DOHH2 (cell line): ENCODE results near the gene PCDHGA4.

ENCODE experiments used
- EZH2phosphoT487 ChIP-seq: fragments of 200-600 bp; sonication (generic); IDR thresholded peaks from 2 replicates; pipeline ENCODE4 v1.6.1; 2017; ENCODE audit warnings: borderline replicate concordance, mild to moderate bottlenecking, antibody characterized with exemption, low read length, moderate library complexity, mixed read lengths
- TF ChIP-seq, protein P1 (sequence below): fragments of 200-600 bp; sonication (generic); IDR thresholded peaks from one replicate; pipeline ENCODE4 v1.5.1; 2014; ENCODE audit warnings: antibody characterized with exemption, mild to moderate bottlenecking, low read depth, low read length; ENCODE audit not compliant: poor library complexity, severe bottlenecking

DNA sequence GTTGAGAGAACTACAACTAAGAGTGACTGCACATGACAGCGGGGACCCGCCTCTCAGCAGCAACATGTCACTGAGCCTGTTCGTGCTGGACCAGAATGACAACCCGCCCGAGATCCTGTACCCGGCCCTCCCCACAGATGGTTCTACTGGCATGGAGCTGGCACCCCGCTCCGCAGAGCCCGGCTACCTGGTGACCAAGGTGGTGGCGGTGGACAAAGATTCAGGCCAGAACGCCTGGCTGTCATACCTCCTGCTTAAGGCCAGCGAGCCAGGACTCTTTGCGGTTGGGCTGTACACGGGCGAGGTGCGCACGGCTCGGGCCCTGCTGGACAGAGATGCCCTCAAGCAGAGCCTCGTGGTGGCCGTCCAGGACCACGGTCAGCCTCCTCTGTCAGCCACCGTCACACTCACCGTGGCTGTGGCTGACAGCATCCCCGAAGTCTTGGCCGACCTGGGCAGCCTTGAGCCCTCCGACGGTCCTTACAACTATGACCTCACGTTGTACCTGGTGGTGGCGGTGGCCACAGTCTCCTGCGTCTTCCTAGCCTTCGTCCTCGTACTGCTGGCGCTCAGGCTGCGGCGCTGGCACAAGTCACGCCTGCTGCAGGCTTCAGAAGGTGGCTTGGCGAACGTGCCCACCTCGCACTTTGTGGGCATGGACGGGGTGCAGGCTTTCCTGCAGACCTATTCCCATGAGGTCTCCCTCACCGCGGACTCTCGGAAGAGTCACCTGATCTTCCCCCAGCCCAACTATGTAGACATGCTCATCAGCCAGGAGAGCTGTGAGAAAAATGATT is 29.8 kb downstream of the PCDHGA4 start:
- TF ChIP-seq, protein P1, sequence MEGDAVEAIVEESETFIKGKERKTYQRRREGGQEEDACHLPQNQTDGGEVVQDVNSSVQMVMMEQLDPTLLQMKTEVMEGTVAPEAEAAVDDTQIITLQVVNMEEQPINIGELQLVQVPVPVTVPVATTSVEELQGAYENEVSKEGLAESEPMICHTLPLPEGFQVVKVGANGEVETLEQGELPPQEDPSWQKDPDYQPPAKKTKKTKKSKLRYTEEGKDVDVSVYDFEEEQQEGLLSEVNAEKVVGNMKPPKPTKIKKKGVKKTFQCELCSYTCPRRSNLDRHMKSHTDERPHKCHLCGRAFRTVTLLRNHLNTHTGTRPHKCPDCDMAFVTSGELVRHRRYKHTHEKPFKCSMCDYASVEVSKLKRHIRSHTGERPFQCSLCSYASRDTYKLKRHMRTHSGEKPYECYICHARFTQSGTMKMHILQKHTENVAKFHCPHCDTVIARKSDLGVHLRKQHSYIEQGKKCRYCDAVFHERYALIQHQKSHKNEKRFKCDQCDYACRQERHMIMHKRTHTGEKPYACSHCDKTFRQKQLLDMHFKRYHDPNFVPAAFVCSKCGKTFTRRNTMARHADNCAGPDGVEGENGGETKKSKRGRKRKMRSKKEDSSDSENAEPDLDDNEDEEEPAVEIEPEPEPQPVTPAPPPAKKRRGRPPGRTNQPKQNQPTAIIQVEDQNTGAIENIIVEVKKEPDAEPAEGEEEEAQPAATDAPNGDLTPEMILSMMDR, result no peak
- TF ChIP-seq EZH2phosphoT487, result no peak
